Keratinocyte (primary cell): ENCODE results near the gene MLN.

Experiments used
- CTCF ChIP-seq, 3 experiments: IDR thresholded peaks in 1 of 3; conservative IDR thresholded peaks in 1 of 3; optimal IDR thresholded peaks in 1 of 3; 2 replicates in 2 of 3; 3 replicates in 1 of 3; pipeline versions ENCODE3 to v1.5.1; 2011; ENCODE audit warnings: low read length in 3 of 3, mild to moderate bottlenecking in 3 of 3, moderate library complexity in 2 of 3, control low read depth in 1 of 3, inconsistent platforms in 1 of 3; ENCODE audit not compliant: insufficient read depth in 2 of 3; ENCODE audit errors: extremely low read depth in 1 of 3
- EZH2 ChIP-seq: IDR thresholded peaks from one replicate; pipeline ENCODE4 v1.6.1; 2012; ENCODE audit warnings: inconsistent platforms, mild to moderate bottlenecking, low read length, moderate library complexity

DNA sequence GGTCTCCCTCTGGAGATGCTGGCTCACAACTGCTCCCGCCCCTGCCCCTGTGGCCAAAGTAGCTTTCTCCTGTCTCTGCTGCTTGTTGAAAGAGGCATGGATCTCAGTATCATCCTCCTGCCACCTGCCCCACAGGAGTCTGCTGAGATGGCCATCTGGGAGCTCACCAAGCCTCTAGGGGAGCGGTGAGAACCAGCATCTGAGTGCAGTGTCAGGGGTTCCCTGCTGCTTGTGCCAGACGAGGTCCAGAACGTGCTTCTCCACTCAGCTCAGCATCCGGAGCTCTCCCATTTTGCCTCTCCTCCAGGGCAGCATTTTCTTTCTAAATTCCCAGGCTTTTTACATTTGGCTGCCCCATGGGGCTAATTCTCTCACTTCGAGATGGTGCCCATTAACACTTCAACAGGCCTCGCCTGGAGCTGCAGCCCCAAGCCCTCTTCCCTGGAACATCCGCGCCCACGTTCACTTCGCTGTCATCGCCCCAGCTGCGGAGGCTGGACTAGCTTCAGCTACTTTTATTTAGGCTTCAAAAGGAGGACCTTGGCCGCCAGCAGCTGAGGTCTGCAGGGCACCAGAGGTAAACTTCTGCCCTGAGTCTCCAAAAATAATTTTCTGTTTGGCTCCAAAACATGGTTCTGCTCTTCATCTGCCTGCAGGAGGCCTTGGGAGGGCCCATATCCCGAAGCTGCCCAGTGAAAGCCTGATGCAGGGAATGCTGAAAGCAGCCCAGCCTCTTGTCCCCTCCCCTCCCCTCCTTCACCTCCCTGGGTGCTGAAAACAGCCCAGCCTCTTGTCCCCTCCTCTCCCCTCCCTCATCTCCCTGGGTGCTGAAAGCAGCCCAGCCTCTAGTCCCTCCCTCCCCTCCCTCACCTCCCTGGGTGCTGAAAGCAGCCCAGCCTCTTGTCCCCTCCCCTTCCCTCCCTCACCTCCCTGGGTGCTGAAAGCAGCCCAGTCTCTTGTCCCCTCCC lies 25.2 kb upstream of the MLN start:
- TF ChIP-seq CTCF (optimal IDR thresholded peaks at IDR 0.05 in 1 of 3, IDR thresholded peaks at IDR 0.05 in 1 of 3, conservative IDR thresholded peaks at IDR 0.05 in 1 of 3; ENCODE audit: extremely low read depth in 1 of 3, insufficient read depth in 2 of 3, low read length in 3 of 3) (no peak), EZH2 (no peak)
